Activated CD4-positive, alpha-beta T cell treated with anti-CD3 and anti-CD28 coated beads, Interleukin-2, amount 50 U/mL, for 4 hours (primary cell): Measurements from ENCODE around the gene AUTS2.

Experiments used
- DNase-seq, 2 experiments: peaks; one replicate each; pipeline ENCODE4 v3.0.0-alpha.2; 2020

Gene AUTS2

GRCh38 chr7:70376561-70377031 lies 778.3 kb downstream of the AUTS2 start:
- no peak for DNase-seq

GRCh38 chr7:70377957-70378356 lies 779.7 kb downstream of the AUTS2 start:
- no peak for DNase-seq

- no peak for DNase-seq
Measured at GRCh38 chr7:70379210-70379609, 780.9 kb downstream of the AUTS2 start.

DNA sequence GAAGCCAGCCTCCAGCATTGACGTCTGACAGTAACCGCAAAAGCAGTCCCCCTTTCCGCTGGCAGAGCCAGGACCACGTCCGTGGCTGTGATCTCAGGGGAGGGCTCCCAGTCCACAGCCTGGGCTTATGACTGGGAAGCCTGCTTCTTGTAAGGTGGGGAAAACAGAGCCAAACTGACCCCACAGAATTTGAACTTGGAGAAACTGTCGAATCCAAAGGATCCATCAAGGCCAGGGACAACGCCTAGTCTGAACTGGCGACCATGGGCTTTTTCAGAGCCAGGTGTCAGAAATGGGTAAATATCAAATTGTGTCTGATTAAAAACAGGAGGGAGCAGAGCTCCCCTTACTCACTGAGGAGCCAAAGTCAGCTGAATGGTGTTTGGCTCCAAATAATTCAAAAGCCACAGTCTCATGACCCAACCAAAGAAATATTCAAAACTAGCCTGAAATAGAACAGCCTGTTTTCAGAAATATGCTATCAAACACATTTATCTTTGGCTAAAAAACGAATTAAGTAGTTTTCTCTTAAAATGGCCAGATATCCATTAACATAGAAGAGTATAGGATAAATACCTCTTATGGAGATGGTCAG lies 782.2 kb downstream of the AUTS2 start:
- no peak for DNase-seq

GRCh38 chr7:70383066-70383782 lies 784.9 kb downstream of the AUTS2 start:
- no peak for DNase-seq

- no peak for DNase-seq
Measured at GRCh38 chr7:70384024-70384423, 785.7 kb downstream of the AUTS2 start.

DNA sequence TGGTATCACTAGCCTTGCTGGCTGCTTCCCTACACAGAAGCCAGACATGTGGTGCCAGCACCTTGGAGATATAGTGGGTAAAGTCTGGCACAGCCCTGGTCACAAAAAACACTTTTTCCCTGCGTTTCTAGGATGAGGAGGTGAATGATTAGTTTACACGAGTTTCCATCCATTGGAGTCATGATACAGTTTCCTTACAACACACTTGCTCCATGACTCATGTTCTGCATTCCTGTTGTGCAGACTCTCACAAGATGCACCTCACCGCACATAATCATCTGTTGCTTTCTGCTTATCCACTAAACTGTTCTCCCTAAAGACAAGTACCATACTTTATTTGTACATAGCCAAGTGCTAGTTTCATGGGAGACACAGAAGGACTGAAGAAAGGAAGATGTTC lies 786.6 kb downstream of the AUTS2 start:
- no peak for DNase-seq

DNA sequence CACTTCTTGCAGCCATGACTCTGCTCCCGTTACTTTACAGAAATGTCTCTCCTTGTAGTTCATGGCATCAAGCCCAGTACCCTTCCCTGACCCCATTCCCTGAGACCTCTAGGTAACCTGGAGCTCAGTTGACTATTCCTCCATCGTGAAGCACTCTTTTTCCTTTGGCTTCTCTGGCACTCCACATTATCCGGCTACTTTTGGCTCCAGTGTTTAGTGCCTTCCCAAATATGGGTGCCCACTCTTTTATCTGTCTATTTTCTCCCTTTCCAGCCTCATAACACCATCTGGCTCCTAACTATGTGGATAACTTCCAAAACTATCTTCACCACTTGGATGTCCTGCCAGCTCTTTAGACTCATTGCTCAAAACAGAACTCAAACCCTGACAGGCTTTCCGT lies 788.9 kb downstream of the AUTS2 start:
- no peak for DNase-seq

DNA sequence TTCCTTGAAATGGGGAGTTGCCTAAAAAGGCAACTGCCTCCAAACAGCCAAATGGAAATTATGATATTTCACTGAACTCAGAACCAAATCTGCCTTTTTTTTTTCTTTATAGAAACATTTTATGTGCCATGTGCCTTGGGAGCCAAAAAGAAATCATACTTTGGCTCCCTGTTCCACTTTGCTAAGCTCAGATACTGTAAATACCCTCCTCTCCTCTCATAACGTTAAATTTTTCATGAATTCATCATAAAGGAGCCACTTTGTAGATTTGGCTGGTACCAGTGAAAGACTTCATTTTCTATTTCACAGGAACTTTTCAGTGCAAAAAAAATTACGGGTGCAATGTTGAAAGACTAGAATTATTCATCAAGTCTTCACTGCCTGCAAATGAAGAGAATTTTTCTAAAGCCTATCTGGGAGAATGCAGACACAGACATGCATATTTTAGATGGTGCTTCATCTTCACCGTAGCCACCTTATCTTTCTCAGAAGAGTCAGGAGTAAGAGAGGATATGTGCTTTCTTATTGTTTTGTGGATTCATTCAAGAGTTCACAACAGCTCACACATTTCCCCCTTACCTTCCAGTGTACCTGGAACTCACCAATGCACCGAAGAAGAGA lies 791.4 kb downstream of the AUTS2 start:
- no peak for DNase-seq

DNA sequence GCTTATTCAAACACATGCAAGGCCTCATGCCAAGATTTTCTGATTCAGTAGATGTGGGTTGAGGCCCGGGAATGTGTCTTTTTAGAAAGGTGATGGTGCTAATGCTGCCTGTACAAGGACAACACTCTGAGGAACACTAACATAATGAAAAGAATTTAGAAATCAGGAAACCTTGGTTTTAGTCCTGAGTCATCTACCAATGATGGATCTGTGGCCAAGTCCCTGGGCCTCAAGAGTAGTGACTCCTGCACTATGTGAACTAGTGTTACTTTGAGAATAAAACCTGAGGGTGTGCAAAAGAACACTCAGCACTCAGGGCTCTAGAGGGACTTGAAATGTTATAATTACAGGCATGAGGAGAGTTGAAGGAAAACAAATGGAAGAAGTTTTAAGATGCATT lies 792.0 kb downstream of the AUTS2 start:
- DNase-seq: no peak

- DNase-seq: no peak
Measured at GRCh38 chr7:70392256-70392876, 794.1 kb downstream of the AUTS2 start.

- DNase-seq: no peak
Measured at GRCh38 chr7:70392877-70393435, 794.7 kb downstream of the AUTS2 start.

- DNase-seq: no peak
Measured at GRCh38 chr7:70393956-70394355, 795.7 kb downstream of the AUTS2 start.

DNA sequence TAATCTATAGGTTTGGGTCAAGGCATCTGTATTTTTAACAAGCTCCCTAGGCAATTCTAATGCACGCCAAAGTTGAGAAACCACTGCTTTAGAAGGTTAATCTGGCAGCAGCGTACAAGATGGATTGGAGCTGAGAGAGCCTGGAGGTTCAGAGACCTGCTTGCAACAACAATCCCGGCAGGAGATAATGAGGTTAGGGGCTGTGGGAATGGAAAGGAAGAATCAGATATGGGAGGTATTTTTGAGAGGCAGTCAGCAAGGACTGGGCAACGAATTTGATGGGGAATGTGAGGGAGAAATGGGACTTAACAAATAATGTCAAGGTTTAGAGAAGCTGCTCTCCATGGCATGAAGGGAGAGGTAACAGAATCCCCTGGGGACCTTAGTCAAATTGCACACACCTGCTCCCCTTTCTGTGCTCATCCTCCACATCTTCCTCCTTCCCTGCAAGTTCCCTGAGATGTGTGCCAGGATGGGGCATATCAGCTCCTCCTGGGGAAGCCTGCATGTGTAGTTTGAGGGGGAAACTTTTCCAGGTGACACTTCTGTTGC lies 802.6 kb downstream of the AUTS2 start:
- DNase-seq: no peak

DNA sequence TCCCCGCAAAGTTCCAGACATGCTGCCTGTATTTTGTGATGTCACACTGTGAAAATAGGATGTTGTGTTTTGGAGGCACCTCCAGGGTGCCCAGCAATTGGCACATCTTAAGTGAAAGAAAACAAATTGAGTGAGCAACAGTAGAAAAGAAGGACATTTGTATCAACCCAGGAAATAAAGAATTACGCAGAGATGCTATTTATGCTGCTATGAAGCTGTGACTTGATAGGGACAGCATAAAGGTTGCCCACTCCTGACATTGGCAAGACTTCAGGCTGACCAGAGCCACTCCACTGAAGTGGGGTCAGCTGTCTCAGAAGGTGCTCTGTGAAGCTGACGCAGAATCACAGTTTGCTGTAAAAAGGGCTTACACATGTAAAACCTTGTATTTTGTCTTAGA lies 803.8 kb downstream of the AUTS2 start:
- DNase-seq: no peak

- no peak for DNase-seq
Measured at GRCh38 chr7:70405241-70405640, 807.0 kb downstream of the AUTS2 start.

DNA sequence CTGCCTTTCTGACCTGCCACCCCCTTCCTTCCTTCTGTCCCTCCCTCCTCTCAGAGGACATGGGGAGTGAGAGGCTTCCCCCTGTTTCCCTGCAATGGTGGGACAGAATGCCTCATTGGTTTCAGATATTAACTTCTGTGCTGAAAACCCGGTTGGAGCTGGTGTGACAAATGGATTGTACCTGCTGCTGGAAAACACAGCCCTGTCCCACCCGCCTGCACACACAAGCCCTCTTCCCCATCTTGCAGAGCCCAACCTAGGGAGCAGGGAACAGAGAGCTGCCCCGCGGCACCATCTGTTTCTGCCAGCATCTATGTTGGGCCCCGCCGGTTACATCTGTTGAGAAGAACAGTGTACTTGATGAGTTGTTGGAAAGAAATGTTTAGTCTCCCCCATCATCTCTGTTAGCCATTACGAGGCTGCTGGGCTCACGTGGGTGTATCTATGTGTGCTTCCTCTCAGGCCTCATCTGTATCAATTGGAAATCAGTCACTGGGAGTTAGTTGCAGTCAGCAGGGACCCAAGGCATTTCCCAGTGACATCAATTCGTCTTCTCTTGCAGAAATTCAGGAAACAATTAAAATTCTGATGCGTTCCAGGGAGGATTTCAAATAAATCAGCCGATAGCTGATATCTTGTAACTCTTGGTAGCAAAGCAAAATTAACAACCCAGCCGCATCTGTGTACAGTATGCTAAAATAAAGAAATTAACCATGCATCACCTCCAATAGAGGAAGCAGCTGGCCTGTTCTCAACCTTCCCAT lies 808.1 kb downstream of the AUTS2 start:
- no peak for DNase-seq

- no peak for DNase-seq
Measured at GRCh38 chr7:70406950-70407209, 808.6 kb downstream of the AUTS2 start.

DNA sequence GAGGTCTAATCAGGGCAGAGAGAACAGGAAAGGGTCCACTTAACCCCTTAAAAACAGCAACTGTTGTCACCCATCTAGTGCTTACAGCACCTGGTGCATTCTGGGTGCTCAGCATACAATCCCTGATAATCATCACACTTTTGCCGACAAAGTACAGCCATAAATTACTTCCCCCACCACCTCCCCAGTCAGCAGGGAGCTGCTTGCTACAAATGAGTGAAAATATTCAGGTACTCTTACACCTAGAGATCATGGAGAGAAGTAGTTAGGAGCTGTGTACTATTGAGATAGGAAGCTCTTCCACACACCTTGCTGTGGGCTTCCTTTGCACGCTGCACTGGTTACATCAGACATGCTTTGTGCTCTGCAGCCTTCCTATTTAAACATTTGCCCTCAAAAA lies 810.2 kb downstream of the AUTS2 start:
- no peak for DNase-seq

- no peak for DNase-seq
Measured at GRCh38 chr7:70408891-70409290, 810.6 kb downstream of the AUTS2 start.

- DNase-seq: no peak
Measured at GRCh38 chr7:70410134-70410750, 812.0 kb downstream of the AUTS2 start.

DNA sequence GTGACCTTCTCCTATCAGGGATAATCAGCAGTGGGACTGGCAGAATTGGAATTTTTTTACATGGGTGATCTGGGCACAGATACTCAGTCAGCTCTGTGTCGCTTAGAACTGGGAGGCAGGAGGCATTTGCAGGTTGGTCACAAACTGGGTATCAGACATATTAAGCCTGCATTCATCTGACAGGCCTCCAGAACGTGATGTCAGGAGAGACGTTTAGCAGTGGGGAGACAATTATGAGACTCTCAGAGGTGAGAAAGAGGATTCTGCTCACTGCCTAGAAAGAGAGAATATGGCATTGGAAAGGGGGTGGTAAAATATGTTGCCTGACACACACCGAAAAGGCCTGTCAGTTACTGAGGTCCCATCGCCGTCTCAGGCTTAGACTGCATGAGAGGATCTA lies 816.1 kb downstream of the AUTS2 start:
- no peak for DNase-seq
